HCT116 (cell line): ENCODE data around the gene ARR3. TPM values are rescaled to one million over a fixed set of nuclear protein-coding genes. Genes with fewer than 3 reads are reported as not detected.

ENCODE experiments used
- ATAC-seq: fragments of 200-7000 bp; cut with Tn5 transposase; 2 replicates; pipeline ENCODE4 v1.9.1; 2020; ENCODE audit warnings: mild to moderate bottlenecking, moderate library complexity
- BruUV-seq: library from RNA; stranded (reverse); fragments of 400-500 nt; replicated peaks from 2 replicates; lab custom pipeline; 2021; lab: Mats Ljungman, UMichigan
- CTCF ChIA-PET: fragments of 300-600 bp; sonication (Branson Sonifier 250); formaldehyde crosslinking; loops from one replicate; lab custom pipeline; 2021; ENCODE audit warnings: antibody characterized with exemption; lab: Charles Lee
- POLR2A ChIA-PET: fragments of 300-600, 350-600 bp; sonication (Branson Sonifier 250); formaldehyde crosslinking; loops from one replicate; lab custom pipeline; 2021; ENCODE audit warnings: antibody characterized with exemption; lab: Charles Lee
- RAD21 ChIA-PET, 2 experiments: fragments of 300-600 bp; sonication (Branson Sonifier 250); formaldehyde crosslinking; loops; one replicate each; lab custom pipeline; 2023; ENCODE audit warnings: low total read pairs in 2 of 2; ENCODE audit not compliant: uncharacterized antibody in 2 of 2, unreplicated experiment in 2 of 2, low non-redundant PET in 1 of 2; lab: Charles Lee
- DNase-seq: peaks from one replicate; pipeline ENCODE4 v3.0.0-alpha.2; 2010; ENCODE audit warnings: low read depth, low spot score
- H2AFZ ChIP-seq: fragments of 200-600 bp; shearing (Covaris generic), sonication (generic); 2 replicates; pipeline ENCODE4 v1.6.1; 2017; ENCODE audit warnings: low read depth, mixed run types, mixed read lengths, antibody characterized with exemption, low read length; ENCODE audit not compliant: poor library complexity, severe bottlenecking
- H3K27ac ChIP-seq: 2 replicates; pipeline ENCODE4 v1.5.1; 2012; ENCODE audit warnings: low read depth, low read length
- H3K27me3 ChIP-seq: fragments of 200-600 bp; sonication (generic); 2 replicates; pipeline ENCODE4 v1.6.1; 2016; ENCODE audit warnings: mixed run types, low read length, mixed read lengths; ENCODE audit not compliant: insufficient read depth
- H3K36me3 ChIP-seq, 2 experiments: fragments of 200-500 bp in 1 of 2; fragments of 200-600 bp in 1 of 2; sonication (Bioruptor generic) in 1 of 2; sonication (generic) in 1 of 2; 2 replicates each; pipeline versions ENCODE4 v1.5.1 to v1.6.1; 2014 to 2016; ENCODE audit warnings: low read length in 2 of 2, inconsistent platforms in 1 of 2, mixed read lengths in 1 of 2, mixed run types in 1 of 2; ENCODE audit not compliant: insufficient read depth in 2 of 2, control insufficient read depth in 1 of 2
- H3K4me1 ChIP-seq, 2 experiments: fragments of 200-600 bp in 1 of 2; sonication (generic) in 1 of 2; 2 replicates each; pipeline versions ENCODE4 v1.5.1 to v1.6.1; 2012 to 2017; ENCODE audit warnings: low read length in 2 of 2, inconsistent platforms in 1 of 2, mild to moderate bottlenecking in 1 of 2, mixed read lengths in 1 of 2, mixed run types in 1 of 2, moderate library complexity in 1 of 2; ENCODE audit not compliant: insufficient read depth in 2 of 2, control insufficient read depth in 1 of 2
- H3K4me2 ChIP-seq: fragments of 200-600 bp; sonication (generic); 2 replicates; pipeline ENCODE4 v1.6.1; 2017; ENCODE audit warnings: mixed run types, low read length, mixed read lengths
- H3K4me3 ChIP-seq, 2 experiments: fragments of 200-600 bp in 1 of 2; sonication (generic) in 1 of 2; replicated peaks in 1 of 2; 2 replicates each; pipeline ENCODE4 v1.5.1; 2011 to 2016; ENCODE audit warnings: low read length in 2 of 2, control low read depth in 1 of 2, low read depth in 1 of 2, mild to moderate bottlenecking in 1 of 2, mixed read lengths in 1 of 2, mixed run types in 1 of 2
- H3K79me2 ChIP-seq: fragments of 200-600 bp; sonication (generic); 2 replicates; pipeline ENCODE4 v1.6.1; 2017; ENCODE audit warnings: mild to moderate bottlenecking, mixed run types, low read length, moderate library complexity, mixed read lengths; ENCODE audit not compliant: insufficient read depth
- H3K9ac ChIP-seq: fragments of 200-600 bp; sonication (generic); 2 replicates; pipeline ENCODE4 v1.6.1; 2016; ENCODE audit warnings: low read length, mixed read lengths
- H3K9me2 ChIP-seq: fragments of 200-600 bp; sonication (generic), shearing (Covaris generic); 2 replicates; pipeline ENCODE4 v1.6.1; 2017; ENCODE audit warnings: mixed run types, mild to moderate bottlenecking, moderate library complexity; ENCODE audit not compliant: insufficient read depth
- H3K9me3 ChIP-seq, 2 experiments: fragments of 200-500 bp in 1 of 2; fragments of 200-600 bp in 1 of 2; sonication (Bioruptor generic) in 1 of 2; sonication (generic) in 1 of 2; 2 replicates each; pipeline ENCODE4 v1.6.1; 2014 to 2017; ENCODE audit warnings: low read length in 2 of 2, mixed read lengths in 2 of 2, inconsistent platforms in 1 of 2, low read depth in 1 of 2, mild to moderate bottlenecking in 1 of 2, mixed run types in 1 of 2, moderate library complexity in 1 of 2; ENCODE audit not compliant: control insufficient read depth in 1 of 2, insufficient read depth in 1 of 2
- H4K20me1 ChIP-seq: fragments of 200-600 bp; sonication (generic), shearing (Covaris generic); 2 replicates; pipeline ENCODE4 v1.6.1; 2017; ENCODE audit warnings: mixed run types, mild to moderate bottlenecking, moderate library complexity; ENCODE audit not compliant: insufficient read depth
- CEBPB ChIP-seq: IDR thresholded peaks from 2 replicates; pipeline ENCODE4 v1.6.1; 2012; ENCODE audit warnings: low read depth
- EGR1 ChIP-seq: IDR thresholded peaks from 2 replicates; pipeline ENCODE4 v1.6.1; 2012; ENCODE audit warnings: low read depth
- EZH2 ChIP-seq: fragments of 200-600 bp; sonication (generic); IDR thresholded peaks from 2 replicates; pipeline ENCODE4 v1.6.1; 2017; ENCODE audit warnings: antibody characterized with exemption, mixed run types
- POLR2A ChIP-seq: IDR thresholded peaks from 2 replicates; pipeline ENCODE4 v1.7.0; 2011; ENCODE audit warnings: borderline replicate concordance; ENCODE audit not compliant: insufficient read depth, insufficient read length; ENCODE audit errors: extremely low read depth
- POLR2AphosphoS5 ChIP-seq: IDR thresholded peaks from 2 replicates; pipeline ENCODE4 v1.6.1; 2011; ENCODE audit warnings: mild to moderate bottlenecking, low read depth, low read length, moderate library complexity
- RAD21 ChIP-seq: IDR thresholded peaks from 2 replicates; pipeline ENCODE4 v1.6.1; 2012; ENCODE audit warnings: low read depth, mild to moderate bottlenecking
- SIN3A ChIP-seq: IDR thresholded peaks from 2 replicates; pipeline ENCODE4 v1.6.1; 2012; ENCODE audit warnings: low read depth
- SP1 ChIP-seq: IDR thresholded peaks from 2 replicates; pipeline ENCODE4 v1.6.1; 2012; ENCODE audit warnings: low read depth
- ZFX ChIP-seq: fragments of 450-650 bp; IDR thresholded peaks from 2 replicates; pipeline ENCODE4 v1.6.1; 2017
- ZNF274 ChIP-seq: fragments of 200-500 bp; sonication (Bioruptor generic); IDR thresholded peaks from 2 replicates; pipeline ENCODE4 v1.6.1; 2014; ENCODE audit warnings: mild to moderate bottlenecking, low read depth, low read length, inconsistent platforms
- intact Hi-C: fragments of 100-400 bp; cut with micrococcal nuclease; formaldehyde crosslinking; loops from 2 replicates; pipeline ENCODE4 v1.10.0; 2022
- total RNA-seq: library from RNA; stranded (reverse); gene quantifications from one replicate; pipeline ENCODE4 v1.2.1, GENCODE V29; 2021; ENCODE audit not compliant: unreplicated experiment
- TF ChIP-seq, protein P1 (sequence below): IDR thresholded peaks from 2 replicates; pipeline ENCODE4 v1.6.1; 2012
- TF ChIP-seq, protein P2 (sequence below), 3 experiments: fragments of 200-600 bp in 1 of 3; sonication (generic) in 1 of 3; IDR thresholded peaks in 2 of 3; conservative IDR thresholded peaks in 1 of 3; 2 replicates each; pipeline ENCODE4 v1.5.1; 2012 to 2017; ENCODE audit warnings: low read depth in 2 of 3, low read length in 2 of 3, antibody characterized with exemption in 1 of 3, borderline replicate concordance in 1 of 3, control low read depth in 1 of 3, mild to moderate bottlenecking in 1 of 3, mixed read lengths in 1 of 3, mixed run types in 1 of 3, moderate library complexity in 1 of 3; ENCODE audit not compliant: insufficient read depth in 1 of 3

Gene ARR3
- total RNA-seq, 1 experiment from 2014 or later: not detected

DNA sequence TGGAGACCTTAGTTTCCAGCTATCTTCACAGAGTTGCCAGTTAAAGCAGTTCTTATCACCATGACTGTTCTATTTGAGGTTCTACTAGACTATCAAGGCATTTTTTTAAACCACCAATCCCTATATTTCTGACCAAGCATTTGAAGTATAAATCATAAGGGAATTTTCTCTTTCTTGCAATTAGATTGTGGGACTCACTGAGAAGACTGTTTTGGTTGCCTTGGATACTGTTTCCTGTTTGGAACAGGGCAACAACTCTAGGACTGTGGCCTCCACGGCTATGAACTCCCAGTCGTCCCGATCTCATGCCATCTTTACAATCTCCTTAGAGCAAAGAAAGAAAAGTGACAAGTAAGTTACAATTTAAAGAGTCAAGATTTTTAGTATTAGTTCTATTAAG lies 33.6 kb downstream of the ARR3 start:
- Histone ChIP-seq H3K27ac (no peak overlapping the region), H3K36me3 (peaks cover 5 to 15% of the 10 kb centered on the region in 2 experiments; a peak in 2 of 4 replicates), H3K9ac (no peak overlapping the region), H3K4me2 (no peak overlapping the region), H3K9me2 (no peaks in the 10 kb centered on the region), H4K20me1 (no peaks in the 10 kb centered on the region), H3K79me2 (peaks cover 49% of the 10 kb centered on the region), H3K4me1 (no peaks in the 10 kb centered on the region), H3K4me3 (no peak overlapping the region)
- CTCF ChIA-PET: no interaction called here
- DNase-seq (no peak), ATAC-seq (no peak)
- intact Hi-C loops: no loop called here
- POLR2A ChIA-PET: no interaction called here
- RAD21 ChIA-PET: no interaction called here
- no peak for TF ChIP-seq POLR2A
- TF ChIP-seq EZH2: no peak
- no peak for TF ChIP-seq ZFX
- TF ChIP-seq, protein P1, sequence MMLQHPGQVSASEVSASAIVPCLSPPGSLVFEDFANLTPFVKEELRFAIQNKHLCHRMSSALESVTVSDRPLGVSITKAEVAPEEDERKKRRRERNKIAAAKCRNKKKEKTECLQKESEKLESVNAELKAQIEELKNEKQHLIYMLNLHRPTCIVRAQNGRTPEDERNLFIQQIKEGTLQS: no peak
- TF ChIP-seq EGR1: no peak
- no peak for TF ChIP-seq RAD21
- TF ChIP-seq SP1: no peak
- no peak for TF ChIP-seq CEBPB
- no peak for TF ChIP-seq ZNF274
- TF ChIP-seq, all 23 proteins: peak for 0
- no peaks in the 10 kb centered on the region for H3K9me3 ChIP-seq
- BruUV-seq: no TSS peak
- no peak overlapping the region for H2AFZ ChIP-seq
- H3K27me3 ChIP-seq: no peaks in the 10 kb centered on the region

GRCh38 chrX:70313503-70313902 lies 45.4 kb downstream of the ARR3 start:
- no TSS peak for BruUV-seq
- H4K20me1 ChIP-seq: no peaks in the 10 kb centered on the region
- no peak overlapping the region for H2AFZ ChIP-seq
- H3K36me3 ChIP-seq: no peaks in the 10 kb centered on the region; a peak in 2 of 4 replicates
- H3K4me2 ChIP-seq: no peak overlapping the region
- intact Hi-C loops: no loop called here
- no peaks in the 10 kb centered on the region for H3K9me3 ChIP-seq
- ChIA-PET CTCF (no interaction called here), RAD21 (no interaction called here), POLR2A (no interaction called here)
- no peak overlapping the region for H3K27ac ChIP-seq
- no peaks in the 10 kb centered on the region for H3K9me2 ChIP-seq
- TF ChIP-seq SIN3A: no peak
- TF ChIP-seq, protein P1: no peak
- no peak for TF ChIP-seq POLR2AphosphoS5
- no peak for TF ChIP-seq POLR2A
- TF ChIP-seq, protein P2, sequence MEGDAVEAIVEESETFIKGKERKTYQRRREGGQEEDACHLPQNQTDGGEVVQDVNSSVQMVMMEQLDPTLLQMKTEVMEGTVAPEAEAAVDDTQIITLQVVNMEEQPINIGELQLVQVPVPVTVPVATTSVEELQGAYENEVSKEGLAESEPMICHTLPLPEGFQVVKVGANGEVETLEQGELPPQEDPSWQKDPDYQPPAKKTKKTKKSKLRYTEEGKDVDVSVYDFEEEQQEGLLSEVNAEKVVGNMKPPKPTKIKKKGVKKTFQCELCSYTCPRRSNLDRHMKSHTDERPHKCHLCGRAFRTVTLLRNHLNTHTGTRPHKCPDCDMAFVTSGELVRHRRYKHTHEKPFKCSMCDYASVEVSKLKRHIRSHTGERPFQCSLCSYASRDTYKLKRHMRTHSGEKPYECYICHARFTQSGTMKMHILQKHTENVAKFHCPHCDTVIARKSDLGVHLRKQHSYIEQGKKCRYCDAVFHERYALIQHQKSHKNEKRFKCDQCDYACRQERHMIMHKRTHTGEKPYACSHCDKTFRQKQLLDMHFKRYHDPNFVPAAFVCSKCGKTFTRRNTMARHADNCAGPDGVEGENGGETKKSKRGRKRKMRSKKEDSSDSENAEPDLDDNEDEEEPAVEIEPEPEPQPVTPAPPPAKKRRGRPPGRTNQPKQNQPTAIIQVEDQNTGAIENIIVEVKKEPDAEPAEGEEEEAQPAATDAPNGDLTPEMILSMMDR (IDR thresholded peaks at IDR 0.05 in 2 of 3, conservative IDR thresholded peaks at IDR 0.05 in 1 of 3; ENCODE audit: borderline replicate concordance in 1 of 3, insufficient read depth in 1 of 3, low read depth in 2 of 3, low read length in 2 of 3): no peak
- no peak for TF ChIP-seq SP1
- H3K4me1 ChIP-seq: no peaks in the 10 kb centered on the region
- H3K9ac ChIP-seq: no peak overlapping the region
- ATAC-seq (no peak), DNase-seq (no peak)
- peaks cover 70% of the 10 kb centered on the region for H3K79me2 ChIP-seq
- no peaks in the 10 kb centered on the region for H3K27me3 ChIP-seq
- no peak overlapping the region for H3K4me3 ChIP-seq
